Measurements from ENCODE around the gene SETSIP. TPM values are rescaled to one million over a fixed set of nuclear protein-coding genes. Genes with fewer than 3 reads are reported as not detected.
A peak's percentile ranks its signal among the peaks of the same experiment; 100 is the strongest.

SETSIP gene
- total RNA-seq, 2 donors from 2014 or later, result 0.37 TPM; not detected in 1

DNA sequence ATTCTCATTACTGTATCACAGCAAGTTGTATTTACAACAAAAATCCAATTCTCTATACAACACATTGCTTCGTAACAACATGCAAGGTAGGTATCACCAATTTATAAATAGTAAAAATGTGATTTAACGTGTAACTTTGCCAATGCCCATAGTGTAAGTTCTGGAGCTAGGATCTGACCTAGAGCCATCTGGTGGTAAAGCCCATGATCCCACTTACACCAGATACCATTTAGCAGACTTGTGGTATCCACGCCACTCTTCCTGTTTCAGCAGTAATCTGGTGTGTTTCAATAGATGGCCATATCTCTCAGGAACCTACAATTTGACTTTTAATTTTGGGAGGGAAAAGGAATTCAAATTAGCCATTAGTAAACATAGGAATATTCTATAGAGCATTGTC is 10.2 kb downstream of the SETSIP start:
- Histone ChIP-seq H3K27me3 (ENCODE audit: control insufficient read depth, insufficient read depth, low read length, poor library complexity, severe bottlenecking) (no peaks in the 10 kb centered on the region), H3K4me3 (ENCODE audit: low read length) (no peak overlapping the region), H3K36me3 (ENCODE audit: control insufficient read depth, insufficient read depth, low read length) (no peaks in the 10 kb centered on the region), H3K9ac (ENCODE audit: extremely low read depth, low read length, poor library complexity, severe bottlenecking) (no peak overlapping the region), H3K9me3 (ENCODE audit: control insufficient read depth, low read length) (no peaks in the 10 kb centered on the region), H3K27ac (ENCODE audit: low read depth, low read length) (no peak overlapping the region), H3K4me1 (ENCODE audit: control insufficient read depth, insufficient read depth, low read length) (no peaks in the 10 kb centered on the region)
- H3K27me3 Mint-ChIP-seq (ENCODE audit: insufficient read depth), result no peaks in the 10 kb centered on the region
- 96% methylated on average over 3 of the region's 3 CpGs; no CpG with 5 or more reads in 1 of the 2 experiments for WGBS, 2 experiments (ENCODE audit: insufficient coverage in 1 of 2, insufficient read length in 1 of 2)
- H3K4me1 Mint-ChIP-seq, result no peaks in the 10 kb centered on the region
- H3K36me3 Mint-ChIP-seq (ENCODE audit: low read depth), result no peaks in the 10 kb centered on the region
- TF ChIP-seq, protein P1, sequence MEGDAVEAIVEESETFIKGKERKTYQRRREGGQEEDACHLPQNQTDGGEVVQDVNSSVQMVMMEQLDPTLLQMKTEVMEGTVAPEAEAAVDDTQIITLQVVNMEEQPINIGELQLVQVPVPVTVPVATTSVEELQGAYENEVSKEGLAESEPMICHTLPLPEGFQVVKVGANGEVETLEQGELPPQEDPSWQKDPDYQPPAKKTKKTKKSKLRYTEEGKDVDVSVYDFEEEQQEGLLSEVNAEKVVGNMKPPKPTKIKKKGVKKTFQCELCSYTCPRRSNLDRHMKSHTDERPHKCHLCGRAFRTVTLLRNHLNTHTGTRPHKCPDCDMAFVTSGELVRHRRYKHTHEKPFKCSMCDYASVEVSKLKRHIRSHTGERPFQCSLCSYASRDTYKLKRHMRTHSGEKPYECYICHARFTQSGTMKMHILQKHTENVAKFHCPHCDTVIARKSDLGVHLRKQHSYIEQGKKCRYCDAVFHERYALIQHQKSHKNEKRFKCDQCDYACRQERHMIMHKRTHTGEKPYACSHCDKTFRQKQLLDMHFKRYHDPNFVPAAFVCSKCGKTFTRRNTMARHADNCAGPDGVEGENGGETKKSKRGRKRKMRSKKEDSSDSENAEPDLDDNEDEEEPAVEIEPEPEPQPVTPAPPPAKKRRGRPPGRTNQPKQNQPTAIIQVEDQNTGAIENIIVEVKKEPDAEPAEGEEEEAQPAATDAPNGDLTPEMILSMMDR (conservative IDR thresholded peaks at IDR 0.05), result peak; percentile 62
- H3K4me3 Mint-ChIP-seq, result no peak overlapping the region
- no peak overlapping the region for H3K27ac Mint-ChIP-seq
- DNase-seq, result no peak
- H3K9me3 Mint-ChIP-seq, result no peaks in the 10 kb centered on the region

DNA sequence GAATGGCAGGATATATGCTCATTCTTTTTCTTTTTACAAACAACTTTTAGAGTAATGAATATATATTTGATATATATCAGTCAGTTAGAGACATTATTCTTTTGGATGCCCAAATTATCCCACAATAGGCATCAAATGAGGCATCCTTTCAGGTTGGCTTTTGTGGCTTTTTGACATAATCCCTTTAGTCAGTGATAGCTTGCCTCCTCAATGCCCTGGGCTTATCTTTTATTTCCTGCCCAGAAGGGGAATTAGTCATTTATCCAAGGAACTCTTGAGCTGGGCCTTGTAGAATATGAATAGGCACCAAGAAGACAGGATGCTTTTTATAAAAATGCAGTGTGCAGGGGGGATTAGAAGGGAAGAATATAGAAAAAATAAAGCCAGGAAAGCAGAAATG is 23.3 kb downstream of the SETSIP start:
- Histone ChIP-seq H3K27me3 (ENCODE audit: control insufficient read depth, insufficient read depth, low read length, poor library complexity, severe bottlenecking) (no peaks in the 10 kb centered on the region), H3K9ac (ENCODE audit: extremely low read depth, low read length, poor library complexity, severe bottlenecking) (no peak overlapping the region), H3K9me3 (ENCODE audit: control insufficient read depth, low read length) (no peaks in the 10 kb centered on the region), H3K27ac (ENCODE audit: low read depth, low read length) (no peak overlapping the region), H3K4me1 (ENCODE audit: control insufficient read depth, insufficient read depth, low read length) (no peaks in the 10 kb centered on the region), H3K36me3 (ENCODE audit: control insufficient read depth, insufficient read depth, low read length) (no peaks in the 10 kb centered on the region), H3K4me3 (ENCODE audit: low read length) (no peak overlapping the region)
- no peak for DNase-seq
- no peak overlapping the region for H3K27ac Mint-ChIP-seq
- no peak overlapping the region for H3K4me3 Mint-ChIP-seq
- no peaks in the 10 kb centered on the region for H3K36me3 Mint-ChIP-seq (ENCODE audit: low read depth)
- no peaks in the 10 kb centered on the region for H3K4me1 Mint-ChIP-seq
- TF ChIP-seq, protein P1 (conservative IDR thresholded peaks at IDR 0.05), result no peak
- no peaks in the 10 kb centered on the region for H3K9me3 Mint-ChIP-seq
- H3K27me3 Mint-ChIP-seq (ENCODE audit: insufficient read depth), result no peaks in the 10 kb centered on the region

DNA sequence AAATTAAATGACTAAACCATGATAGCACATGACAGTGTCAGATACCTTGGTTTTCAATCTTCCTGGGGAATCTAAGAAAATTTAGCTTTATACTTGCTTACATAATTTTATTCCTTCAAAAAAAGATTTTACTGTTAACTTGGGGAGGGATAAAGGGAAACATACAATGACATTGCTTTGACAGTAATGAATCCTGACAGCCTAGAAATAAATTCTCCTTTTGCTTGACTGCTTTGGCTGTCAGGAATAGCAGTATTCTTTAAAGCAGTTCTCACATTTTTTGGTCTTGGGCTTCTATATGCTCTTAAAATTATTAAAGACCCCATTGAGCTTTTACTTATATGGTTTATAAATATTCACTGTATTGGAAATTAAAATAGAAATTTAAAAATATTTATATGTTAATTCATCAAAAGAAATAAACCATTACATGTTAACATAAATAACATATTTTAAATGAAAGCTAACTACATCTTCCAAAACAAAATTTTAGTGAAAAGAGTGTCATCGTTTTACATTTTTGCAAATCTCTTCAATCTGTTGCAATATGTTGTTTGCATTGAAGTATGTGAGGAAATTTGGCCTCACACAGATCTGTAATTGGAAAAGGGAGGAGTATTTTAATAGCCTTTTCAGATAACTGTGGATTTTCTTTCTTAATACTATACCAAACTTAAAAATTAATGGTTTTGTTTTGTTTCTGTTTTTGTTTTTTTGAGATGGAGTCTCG is 29.3 kb downstream of the SETSIP start:
- Mint-ChIP-seq H3K4me1 (no peaks in the 10 kb centered on the region), H3K36me3 (ENCODE audit: low read depth) (no peaks in the 10 kb centered on the region), H3K4me3 (no peak overlapping the region), H3K27me3 (ENCODE audit: insufficient read depth) (no peaks in the 10 kb centered on the region), H3K27ac (no peak overlapping the region), H3K9me3 (no peaks in the 10 kb centered on the region)
- H3K36me3 ChIP-seq (ENCODE audit: control insufficient read depth, insufficient read depth, low read length), result no peaks in the 10 kb centered on the region
- 100% methylated on average over 1 of the region's 2 CpGs for WGBS, 2 experiments (ENCODE audit: insufficient coverage in 1 of 2, insufficient read length in 1 of 2)
- TF ChIP-seq, protein P1 (conservative IDR thresholded peaks at IDR 0.05), result no peak
- H3K27me3 ChIP-seq (ENCODE audit: control insufficient read depth, insufficient read depth, low read length, poor library complexity, severe bottlenecking), result no peaks in the 10 kb centered on the region
- H3K9me3 ChIP-seq (ENCODE audit: control insufficient read depth, low read length), result no peaks in the 10 kb centered on the region
- H3K9ac ChIP-seq (ENCODE audit: extremely low read depth, low read length, poor library complexity, severe bottlenecking), result no peak overlapping the region
- H3K4me1 ChIP-seq (ENCODE audit: control insufficient read depth, insufficient read depth, low read length), result no peaks in the 10 kb centered on the region
- H3K27ac ChIP-seq (ENCODE audit: low read depth, low read length), result no peak overlapping the region
- DNase-seq, result no peak
- H3K4me3 ChIP-seq (ENCODE audit: low read length), result no peak overlapping the region
